HepG2 (cell line): ENCODE data around the gene VAPB. TPM values are rescaled to one million over a fixed set of nuclear protein-coding genes. Genes with fewer than 3 reads are reported as not detected.

ENCODE experiments used
- CREBL2 ChIP-seq: sonication (generic); formaldehyde crosslinking; IDR thresholded peaks from 2 replicates; pipeline ENCODE4 v1.8.1; 2023; ENCODE audit warnings: missing genetic modification reagents, mild to moderate bottlenecking, borderline replicate concordance
- ELF3 ChIP-seq: IDR thresholded peaks from 2 replicates; pipeline ENCODE4 v1.6.1; 2016; ENCODE audit warnings: missing genetic modification reagents, missing compliant biosample characterization
- MTERF4 ChIP-seq: sonication (generic); formaldehyde crosslinking; IDR thresholded peaks from 2 replicates; pipeline ENCODE4 v1.8.0; 2023; ENCODE audit warnings: mild to moderate bottlenecking, missing genetic modification reagents
- NCOA2 ChIP-seq: sonication (generic); formaldehyde crosslinking; IDR thresholded peaks from 2 replicates; pipeline ENCODE4 v1.8.0; 2022; ENCODE audit warnings: inconsistent platforms
- PRMT3 ChIP-seq: sonication (generic); formaldehyde crosslinking; IDR thresholded peaks from 2 replicates; pipeline ENCODE4 v1.8.1; 2022; ENCODE audit warnings: low read depth, mild to moderate bottlenecking, moderate library complexity, missing genetic modification reagents, borderline replicate concordance
- PRPF4 ChIP-seq: fragments of 200-400 bp; formaldehyde crosslinking; IDR thresholded peaks from 2 replicates; pipeline ENCODE4 v1.6.1; 2016; ENCODE audit warnings: low read length, low read depth; ENCODE audit not compliant: poor library complexity, severe bottlenecking
- PTBP1 ChIP-seq: fragments of 200-400 bp; formaldehyde crosslinking; IDR thresholded peaks from 2 replicates; pipeline ENCODE4 v1.6.1; 2018; ENCODE audit warnings: low read length, low read depth; ENCODE audit not compliant: poor library complexity, severe bottlenecking
- SALL2 ChIP-seq: sonication (generic); formaldehyde crosslinking; IDR thresholded peaks from 2 replicates; pipeline ENCODE4 v1.8.1; 2023; ENCODE audit warnings: mild to moderate bottlenecking, missing genetic modification reagents, inconsistent platforms
- SOX5 ChIP-seq: IDR thresholded peaks from 2 replicates; pipeline ENCODE4 v1.6.1; 2016; ENCODE audit warnings: borderline replicate concordance
- TFE3 ChIP-seq: IDR thresholded peaks from 2 replicates; pipeline ENCODE4 v1.6.1; 2016
- ZBTB10 ChIP-seq: sonication (generic); formaldehyde crosslinking; IDR thresholded peaks from 2 replicates; pipeline ENCODE4 v1.4.0; 2020; ENCODE audit warnings: missing genetic modification reagents, borderline replicate concordance
- ZBTB39 ChIP-seq: sonication (generic); formaldehyde crosslinking; IDR thresholded peaks from 2 replicates; pipeline ENCODE4 v1.5.0; 2020; ENCODE audit warnings: missing genetic modification reagents
- ZFX ChIP-seq: sonication (generic); formaldehyde crosslinking; IDR thresholded peaks from 2 replicates; pipeline ENCODE4 v1.4.0; 2020; ENCODE audit warnings: mild to moderate bottlenecking, low read depth, missing genetic modification reagents, moderate library complexity
- ZNF224 ChIP-seq: sonication (generic); formaldehyde crosslinking; IDR thresholded peaks from 2 replicates; pipeline ENCODE4 v1.5.0; 2020; ENCODE audit warnings: mild to moderate bottlenecking, missing genetic modification reagents
- ZNF274 ChIP-seq: sonication (generic); formaldehyde crosslinking; IDR thresholded peaks from 2 replicates; pipeline ENCODE4 v1.5.1; 2020; ENCODE audit warnings: mild to moderate bottlenecking, missing genetic modification reagents
- ZNF350 ChIP-seq: sonication (generic); formaldehyde crosslinking; IDR thresholded peaks from 2 replicates; pipeline ENCODE4 v1.4.0; 2020; ENCODE audit warnings: mild to moderate bottlenecking, low read depth, missing genetic modification reagents, borderline replicate concordance
- ZNF543 ChIP-seq: sonication (generic); formaldehyde crosslinking; IDR thresholded peaks from 2 replicates; pipeline ENCODE4 v1.4.0; 2020; ENCODE audit warnings: mild to moderate bottlenecking, missing genetic modification reagents
- ZNF576 ChIP-seq: sonication (generic); formaldehyde crosslinking; IDR thresholded peaks from 2 replicates; pipeline ENCODE4 v1.4.0; 2020; ENCODE audit warnings: mild to moderate bottlenecking, missing genetic modification reagents
- ZNF652 ChIP-seq: IDR thresholded peaks from 2 replicates; pipeline ENCODE4 v1.6.1; 2016; ENCODE audit warnings: low read depth, borderline replicate concordance
- ZNF703 ChIP-seq: sonication (generic); formaldehyde crosslinking; IDR thresholded peaks from 2 replicates; pipeline ENCODE4 v1.5.1; 2020; ENCODE audit warnings: missing genetic modification reagents, mild to moderate bottlenecking, moderate library complexity, borderline replicate concordance
- ZNF878 ChIP-seq: sonication (generic); formaldehyde crosslinking; IDR thresholded peaks from 2 replicates; pipeline ENCODE4 v1.8.1; 2023; ENCODE audit warnings: mild to moderate bottlenecking, missing genetic modification reagents, moderate library complexity
- ZSCAN31 ChIP-seq: sonication (generic); formaldehyde crosslinking; IDR thresholded peaks from 2 replicates; pipeline ENCODE4 v1.5.0; 2020; ENCODE audit warnings: low read depth, mild to moderate bottlenecking, missing genetic modification reagents
- polyA plus RNA-seq, 8 experiments: library from polyadenylated mRNA; depleted of rRNA in 3 of 8; stranded (reverse) in 7 of 8; unstranded in 1 of 8; fragments of >200 nt; fragmentation: Illumina TruSeq in 4 of 8; extraction: Trizol in 4 of 8; gene quantifications; 2 replicates each; pipeline versions ENCODE4 v1.2.1 to v1.2.3, GENCODE V29; 2011 to 2016; ENCODE audit warnings: low read depth in 4 of 8, missing spikeins in 1 of 8, mixed read lengths in 1 of 8; ENCODE audit not compliant: insufficient read depth in 1 of 8
- total RNA-seq, 5 experiments: library from RNA; depleted of rRNA; stranded (reverse); fragments of >200 nt; fragmentation: Illumina TruSeq; extraction: Trizol; gene quantifications; 2 replicates each; pipeline ENCODE4 v1.2.3, GENCODE V29; 2016; ENCODE audit warnings: low read depth in 1 of 5

The VAPB gene
- total and polyA plus RNA-seq, 2 of the 13 experiments (the other 11 are each of a cell fraction or from before 2014, with no cell fraction given): 18.6 to 48.5 TPM

- TF ChIP-seq NCOA2: no peak
- 0 out of 2 replicates have a peak, but pooled peaks have one; percentile 10 for TF ChIP-seq ELF3
- peak; percentile 81 for TF ChIP-seq ZSCAN31 (CRISPR knock-in tag)
- no peak; the same call in 1 of the 2 replicates for TF ChIP-seq MTERF4
- no peak for TF ChIP-seq ZBTB39
- TF ChIP-seq ZNF878 (CRISPR knock-in tag): no peak
- TF ChIP-seq CREBL2 (CRISPR knock-in tag): no peak
- TF ChIP-seq ZNF652 (CRISPR knock-in tag): 0 out of 2 replicates have a peak, but pooled peaks have one; percentile 25
- no peak; the same call in 1 of the 2 replicates for TF ChIP-seq ZNF703 (CRISPR knock-in tag)
- no peak; the same call in 1 of the 2 replicates for TF ChIP-seq ZNF224 (CRISPR knock-in tag)
- TF ChIP-seq ZNF274 (CRISPR knock-in tag): no peak
- TF ChIP-seq PRMT3: no peak; the same call in 1 of the 2 replicates
- TF ChIP-seq ZNF576 (CRISPR knock-in tag): no peak
- TF ChIP-seq TFE3 (CRISPR knock-in tag): no peak
- TF ChIP-seq ZNF350 (CRISPR knock-in tag): no peak
- no peak for TF ChIP-seq SOX5 (CRISPR knock-in tag)
- peak; percentile 74 for TF ChIP-seq ZNF543
- TF ChIP-seq ZBTB10 (CRISPR knock-in tag): peak; percentile 64; the same call in 1 of the 2 replicates
- TF ChIP-seq ZFX (CRISPR knock-in tag): peak; percentile 88
- TF ChIP-seq PRPF4: no peak
- peak; percentile 91 for TF ChIP-seq SALL2 (CRISPR knock-in tag)
- no peak for TF ChIP-seq PTBP1
These were observed 417 bp downstream of the VAPB start (continued) for GRCh38 chr20:58389324-58389967.
